IPS DF 6.9 (cell line): ENCODE data around the gene NBAS.

Source experiments
- DNase-seq: peaks from one replicate; pipeline ENCODE4 v3.0.0-alpha.2; 2013; ENCODE audit warnings: low read depth, low spot score
- H3K27ac ChIP-seq: one replicate; pipeline ENCODE4 v1.5.1; 2013; ENCODE audit warnings: low read length, control low read depth
- H3K27me3 ChIP-seq: 2 replicates; pipeline ENCODE4 v1.6.1; 2013; ENCODE audit warnings: mild to moderate bottlenecking, low read length; ENCODE audit not compliant: control insufficient read depth, insufficient read depth
- H3K36me3 ChIP-seq: 2 replicates; pipeline ENCODE4 v1.6.1; 2013; ENCODE audit warnings: low read length; ENCODE audit not compliant: control insufficient read depth, insufficient read depth
- H3K4me1 ChIP-seq: 2 replicates; pipeline ENCODE4 v1.6.1; 2013; ENCODE audit warnings: low read length; ENCODE audit not compliant: control insufficient read depth, insufficient read depth
- H3K4me3 ChIP-seq: 2 replicates; pipeline ENCODE4 v1.5.1; 2013; ENCODE audit warnings: mild to moderate bottlenecking, low read length
- H3K9me3 ChIP-seq: 2 replicates; pipeline ENCODE4 v1.6.1; 2013; ENCODE audit warnings: low read length, inconsistent platforms; ENCODE audit not compliant: control insufficient read depth, insufficient read depth
- WGBS: extraction: QIAGEN DNeasy Blood & Tissue Kit; methylation state at CpG from one replicate; pipeline ENCODE4 v1.1.7; 2013; ENCODE audit warnings: mixed read lengths, missing lambda C conversion rate; ENCODE audit not compliant: insufficient read length, insufficient coverage; 5-methylcytosine and 5-hydroxymethylcytosine counted together

The NBAS gene

GRCh38 chr2:15241201-15241600, 319.9 kb downstream of the NBAS start:
- no peaks in the 10 kb centered on the region for H3K27me3 ChIP-seq
- no peak for DNase-seq
- H3K9me3 ChIP-seq = no peaks in the 10 kb centered on the region
- no peak overlapping the region for H3K27ac ChIP-seq
- no peak overlapping the region for H3K4me3 ChIP-seq
- no CpG with 5 or more reads among the region's 1 CpG for WGBS
- H3K4me1 ChIP-seq = 0 out of 2 replicates have a peak, but pooled peaks cover 1% of the 10 kb centered on the region
- H3K36me3 ChIP-seq = no peaks in the 10 kb centered on the region

- Histone ChIP-seq H3K27ac (no peak overlapping the region), H3K9me3 (no peaks in the 10 kb centered on the region), H3K27me3 (no peaks in the 10 kb centered on the region), H3K36me3 (no peaks in the 10 kb centered on the region), H3K4me3 (no peak overlapping the region), H3K4me1 (0 out of 2 replicates have a peak, but pooled peaks cover 1% of the 10 kb centered on the region)
- DNase-seq = no peak
- WGBS = no CpG with 5 or more reads among the region's 5 CpGs
Observed at GRCh38 chr2:15238028-15238427, 323.1 kb downstream of the NBAS start.

GRCh38 chr2:15230599-15231192, 330.4 kb downstream of the NBAS start:
- Histone ChIP-seq H3K4me1 (no peaks in the 10 kb centered on the region), H3K9me3 (no peaks in the 10 kb centered on the region), H3K27me3 (no peaks in the 10 kb centered on the region), H3K4me3 (no peak overlapping the region), H3K27ac (no peak overlapping the region), H3K36me3 (no peaks in the 10 kb centered on the region; the same call in 1 of the 2 replicates)
- WGBS = no CpG with 5 or more reads among the region's 7 CpGs
- no peak for DNase-seq

GRCh38 chr2:15226661-15227060, 334.5 kb downstream of the NBAS start:
- no peaks in the 10 kb centered on the region for H3K4me1 ChIP-seq
- no peak overlapping the region for H3K27ac ChIP-seq
- H3K9me3 ChIP-seq = no peaks in the 10 kb centered on the region
- no CpG with 5 or more reads among the region's 2 CpGs for WGBS
- H3K4me3 ChIP-seq = no peak overlapping the region
- no peaks in the 10 kb centered on the region for H3K27me3 ChIP-seq
- no peaks in the 10 kb centered on the region for H3K36me3 ChIP-seq
- no peak for DNase-seq

- no peak for DNase-seq
- no CpG with 5 or more reads among the region's 4 CpGs for WGBS
- H3K27ac ChIP-seq = no peak overlapping the region
- H3K4me3 ChIP-seq = no peak overlapping the region
- H3K36me3 ChIP-seq = no peaks in the 10 kb centered on the region
- no peaks in the 10 kb centered on the region for H3K27me3 ChIP-seq
- H3K4me1 ChIP-seq = no peaks in the 10 kb centered on the region
- H3K9me3 ChIP-seq = no peaks in the 10 kb centered on the region
Observed at GRCh38 chr2:15225131-15225530, 336.0 kb downstream of the NBAS start.

GRCh38 chr2:15224641-15225040, 336.5 kb downstream of the NBAS start:
- Histone ChIP-seq H3K4me3 (no peak overlapping the region), H3K9me3 (no peaks in the 10 kb centered on the region), H3K27ac (no peak overlapping the region), H3K4me1 (no peaks in the 10 kb centered on the region), H3K36me3 (no peaks in the 10 kb centered on the region), H3K27me3 (no peaks in the 10 kb centered on the region)
- no peak for DNase-seq
- no CpG with 5 or more reads among the region's 6 CpGs for WGBS

GRCh38 chr2:15223887-15224286, 337.2 kb downstream of the NBAS start:
- Histone ChIP-seq H3K27ac (no peak overlapping the region), H3K9me3 (no peaks in the 10 kb centered on the region), H3K4me3 (no peak overlapping the region), H3K4me1 (no peaks in the 10 kb centered on the region), H3K27me3 (no peaks in the 10 kb centered on the region), H3K36me3 (no peaks in the 10 kb centered on the region)
- no peak for DNase-seq
- WGBS = no CpG with 5 or more reads among the region's 3 CpGs

- H3K4me3 ChIP-seq = no peak overlapping the region
- H3K4me1 ChIP-seq = no peaks in the 10 kb centered on the region
- H3K36me3 ChIP-seq = no peaks in the 10 kb centered on the region
- no peaks in the 10 kb centered on the region for H3K9me3 ChIP-seq
- no peak overlapping the region for H3K27ac ChIP-seq
- no peak for DNase-seq
- no CpG with 5 or more reads among the region's 3 CpGs for whole genome bisulfite sequencing
- no peaks in the 10 kb centered on the region for H3K27me3 ChIP-seq
Observed at GRCh38 chr2:15222856-15223255, 338.3 kb downstream of the NBAS start.

- Histone ChIP-seq H3K4me1 (no peaks in the 10 kb centered on the region), H3K36me3 (no peaks in the 10 kb centered on the region), H3K9me3 (no peaks in the 10 kb centered on the region), H3K27ac (no peak overlapping the region), H3K27me3 (no peaks in the 10 kb centered on the region), H3K4me3 (no peak overlapping the region)
- DNase-seq = no peak
Observed at GRCh38 chr2:15220603-15221002, 340.5 kb downstream of the NBAS start.

GRCh38 chr2:15218423-15219086, 342.6 kb downstream of the NBAS start:
- Histone ChIP-seq H3K36me3 (no peaks in the 10 kb centered on the region), H3K9me3 (no peaks in the 10 kb centered on the region), H3K4me3 (no peak overlapping the region), H3K27me3 (no peaks in the 10 kb centered on the region), H3K4me1 (no peaks in the 10 kb centered on the region), H3K27ac (no peak overlapping the region)
- WGBS = no CpG with 5 or more reads among the region's 17 CpGs
- no peak for DNase-seq

GRCh38 chr2:15212249-15212648, 348.9 kb downstream of the NBAS start:
- Histone ChIP-seq H3K4me1 (no peaks in the 10 kb centered on the region), H3K27ac (no peak overlapping the region), H3K27me3 (no peaks in the 10 kb centered on the region), H3K9me3 (no peaks in the 10 kb centered on the region), H3K36me3 (no peaks in the 10 kb centered on the region), H3K4me3 (no peak overlapping the region)
- DNase-seq = no peak
- no CpG with 5 or more reads among the region's 6 CpGs for whole genome bisulfite sequencing
